GM12878 (cell line): Measurements from ENCODE around the gene SPAG9. TPM values are rescaled to one million over a fixed set of nuclear protein-coding genes. Genes with fewer than 3 reads are reported as not detected.

Source experiments
- ATAC-seq: fragments of 200-7000 bp; cut with Tn5 transposase; 3 replicates; pipeline ENCODE4 v1.9.1; 2020; ENCODE audit warnings: mild to moderate bottlenecking, moderate library complexity
- BruUV-seq: library from RNA; stranded (reverse); fragments of 400-500 nt; replicated peaks from 2 replicates; lab custom pipeline; 2021; lab: Mats Ljungman, UMichigan
- CTCF ChIA-PET: fragments of 300-600 bp; sonication (Branson Sonifier 250); formaldehyde crosslinking; extraction: SDS; loops from one replicate; lab custom pipeline; 2021; ENCODE audit warnings: inconsistent platforms; lab: Yijun Ruan, JAX
- POLR2A ChIA-PET: fragments of 350-600 bp; formaldehyde crosslinking; extraction: SDS; loops from one replicate; lab custom pipeline; 2021; ENCODE audit warnings: inconsistent platforms; lab: Charles Lee
- RAD21 ChIA-PET: fragments of 300-600 bp; sonication (Branson Sonifier 250); formaldehyde crosslinking; loops from one replicate; lab custom pipeline; 2023; ENCODE audit warnings: antibody characterized with exemption; ENCODE audit not compliant: unreplicated experiment; lab: Charles Lee
- SMC1A ChIA-PET: fragments of 300-600 bp; sonication (Branson Sonifier 250); formaldehyde crosslinking; loops from one replicate; lab custom pipeline; 2023; ENCODE audit not compliant: unreplicated experiment, uncharacterized antibody; lab: Charles Lee
- DNase-seq: peaks from one replicate; pipeline ENCODE4 v3.0.0-alpha.2; 2011; ENCODE audit warnings: low read depth, low spot score
- FAIRE-seq: peaks from 3 replicates; lab custom pipeline; 2011; peaks lifted over from hg19 to GRCh38; lab: Jason Lieb, UNC
- H2AFZ ChIP-seq: 2 replicates; pipeline ENCODE4 v1.6.0; 2011; ENCODE audit warnings: low read depth, low read length, control low read depth; ENCODE audit not compliant: control insufficient read depth
- H3K27ac ChIP-seq: 2 replicates; pipeline ENCODE4 v1.5.1; 2011; ENCODE audit warnings: control low read depth; ENCODE audit not compliant: control insufficient read depth, insufficient read depth
- H3K27me3 ChIP-seq, 2 experiments: replicated peaks in 1 of 2; 2 replicates each; pipeline versions ENCODE4 v1.6.0 to v1.6.1; 2011; ENCODE audit warnings: low read length in 1 of 2; ENCODE audit not compliant: control insufficient read depth in 2 of 2, insufficient read depth in 2 of 2
- H3K36me3 ChIP-seq, 2 experiments: 2 replicates each; pipeline ENCODE4 v1.5.1; 2011; ENCODE audit warnings: low read length in 1 of 2; ENCODE audit not compliant: control insufficient read depth in 2 of 2, insufficient read depth in 2 of 2
- H3K4me1 ChIP-seq: 2 replicates; pipeline ENCODE4 v1.6.1; 2011; ENCODE audit warnings: mild to moderate bottlenecking, low read length, moderate library complexity, mixed read lengths; ENCODE audit not compliant: control insufficient read depth, insufficient read depth
- H3K4me2 ChIP-seq: 2 replicates; pipeline ENCODE4 v1.6.0; 2011; ENCODE audit warnings: control low read depth; ENCODE audit not compliant: control insufficient read depth, insufficient read depth
- H3K4me3 ChIP-seq: fragments of 200-600 bp; sonication (generic); 2 replicates; pipeline ENCODE4 v1.5.1; 2016
- H3K79me2 ChIP-seq: 2 replicates; pipeline ENCODE4 v1.6.0; 2011; ENCODE audit warnings: low read length; ENCODE audit not compliant: control insufficient read depth, insufficient read depth
- H3K9ac ChIP-seq: 2 replicates; pipeline ENCODE4 v1.8.0; 2011; ENCODE audit warnings: low read length, control low read depth, mixed read lengths; ENCODE audit not compliant: control insufficient read depth, insufficient read depth
- H3K9me3 ChIP-seq: replicated peaks from 3 replicates; pipeline ENCODE4 v1.5.1; 2011; ENCODE audit warnings: mild to moderate bottlenecking, low read length; ENCODE audit not compliant: control insufficient read depth, insufficient read depth
- H4K20me1 ChIP-seq: 2 replicates; pipeline ENCODE4 v1.6.0; 2011; ENCODE audit not compliant: control insufficient read depth, insufficient read depth
- BMI1 ChIP-seq: fragments of 450-650 bp; IDR thresholded peaks from 2 replicates; pipeline ENCODE4 v1.6.1; 2016; ENCODE audit warnings: mild to moderate bottlenecking, moderate library complexity, borderline replicate concordance
- BRCA1 ChIP-seq: IDR thresholded peaks from 2 replicates; pipeline ENCODE4 v1.6.1; 2011; ENCODE audit warnings: low read depth, low read length, improper control_type of control experiment
- E2F4 ChIP-seq: IDR thresholded peaks from 2 replicates; pipeline ENCODE4 v1.6.1; 2012; ENCODE audit warnings: low read depth, low read length, improper control_type of control experiment
- HDAC6 ChIP-seq: fragments of 200-600 bp; sonication (generic); IDR thresholded peaks from one replicate; pipeline ENCODE4 v1.8.0; 2017; ENCODE audit warnings: antibody characterized with exemption; ENCODE audit not compliant: unreplicated experiment
- MEF2B ChIP-seq: fragments of 450-650 bp; IDR thresholded peaks from 2 replicates; pipeline ENCODE4 v1.6.1; 2018; ENCODE audit warnings: mild to moderate bottlenecking, moderate library complexity; ENCODE audit not compliant: partially characterized antibody, poor library complexity, severe bottlenecking
- MYC ChIP-seq: IDR thresholded peaks from 2 replicates; pipeline ENCODE4 v1.6.1; 2011; ENCODE audit warnings: mild to moderate bottlenecking, low read length, moderate library complexity, inconsistent platforms; ENCODE audit not compliant: insufficient read depth, insufficient replicate concordance, insufficient read length, severe bottlenecking
- PKNOX1 ChIP-seq: fragments of 450-650 bp; IDR thresholded peaks from 2 replicates; pipeline ENCODE4 v1.6.1; 2016; ENCODE audit warnings: mild to moderate bottlenecking
- PRDM15 ChIP-seq: fragments of 450-650 bp; formaldehyde crosslinking; IDR thresholded peaks from 2 replicates; pipeline ENCODE4 v1.4.0; 2020; ENCODE audit warnings: mild to moderate bottlenecking, moderate library complexity
- RAD21 ChIP-seq: IDR thresholded peaks from 2 replicates; pipeline ENCODE4 v1.6.1; 2011; ENCODE audit warnings: mild to moderate bottlenecking, low read depth, low read length, moderate library complexity; ENCODE audit not compliant: insufficient read depth
- ZBED1 ChIP-seq: IDR thresholded peaks from 2 replicates; pipeline ENCODE4 v1.6.1; 2016; ENCODE audit warnings: borderline replicate concordance
- WGBS: methylation state at CpG from one replicate; pipeline ENCODE4 v1.1.6; 2016; ENCODE audit warnings: low lambda C conversion rate; ENCODE audit not compliant: insufficient replicate concordance, insufficient coverage; ENCODE audit errors: missing lambda C conversion rate; 5-methylcytosine and 5-hydroxymethylcytosine counted together
- in situ Hi-C: fragments of 300-500 bp; cut with MboI; formaldehyde crosslinking; loops from 9 replicates; pipeline ENCODE4 v1.14.3; 2018; ENCODE audit warnings: mixed read lengths
- intact Hi-C: fragments of 100-400 bp; cut with micrococcal nuclease; formaldehyde crosslinking; loops from one replicate; pipeline ENCODE4 v1.14.2; 2022; ENCODE audit not compliant: unreplicated experiment
- polyA plus RNA-seq, 11 experiments: library from polyadenylated mRNA; depleted of rRNA in 4 of 11; unstranded in 6 of 11; stranded (reverse) in 5 of 11; fragments of >200 nt; fragmentation: Nextera tagmentation in 4 of 11; fragmentation: Illumina TruSeq in 1 of 11; extraction: Ambion mirVana in 4 of 11; extraction: Trizol in 1 of 11; gene quantifications; 1 replicate in 1 of 11; 2 replicates in 10 of 11; pipeline versions ENCODE4 v1.2.1 to v1.2.3, GENCODE V29; 2011 to 2016; ENCODE audit warnings: inconsistent platforms in 2 of 11, missing spikeins in 2 of 11, low read depth in 1 of 11
- total RNA-seq, 4 experiments: library from RNA; depleted of rRNA in 3 of 4; stranded (reverse); fragments of >200 nt in 3 of 4; fragmentation: Illumina TruSeq in 1 of 4; extraction: Trizol in 1 of 4; gene quantifications; 2 replicates each; pipeline versions ENCODE4 v1.2.1 to v1.2.3, GENCODE V29; 2013 to 2021

The SPAG9 gene
- total and polyA plus RNA-seq, 10 of the 15 experiments (the other 5 are each of a cell fraction or from before 2014, with no cell fraction given) = 6.6 to 42.0 (median 24.9) TPM

- no peak for TF ChIP-seq HDAC6
- TF ChIP-seq PKNOX1 = no peak
Measured at GRCh38 chr17:50949128-50949988, 171.3 kb downstream of the SPAG9 start (continued).

- ChIA-PET SMC1A (interaction anchor here (1.7 to 5.1 kb wide), 3 partner anchors 93 to 164 kb away, joined by 5 to 67 read pairs (median 12); no protein-coding TSS in a partner anchor), POLR2A (no interaction called here), CTCF (interaction anchor here (1.0 to 12.2 kb wide), 8 partner anchors 17 to 165 kb away, joined by 3 to 309 read pairs (median 4); no protein-coding TSS in a partner anchor), RAD21 (interaction anchor here (0.6 to 3.3 kb wide), 6 partner anchors 83 to 205 kb away, joined by 3 to 34 read pairs (median 3); partner anchors contain the start of genes NME1 and TOB1)
- no TSS peak for BruUV-seq
- Histone ChIP-seq H3K4me2 (no peak overlapping the region), H3K4me1 (peaks cover 16% of the 10 kb centered on the region), H2AFZ (no peak overlapping the region), H3K27me3 (no peaks in the 10 kb centered on the region), H3K36me3 (no peaks in the 10 kb centered on the region), H4K20me1 (no peaks in the 10 kb centered on the region), H3K4me3 (no peak overlapping the region), H3K79me2 (no peaks in the 10 kb centered on the region), H3K9ac (no peak overlapping the region), H3K27ac (no peak overlapping the region), H3K9me3 (no peaks in the 10 kb centered on the region)
- FAIRE-seq = no peak
- ATAC-seq = no peak
- DNase-seq = no peak
- TF ChIP-seq BMI1 (no peak), PRDM15 (CRISPR knock-in tag) (no peak), MYC (no peak), MEF2B (no peak), ZBED1 (no peak), RAD21 (no peak), BRCA1 (no peak), E2F4 (no peak)
- intact Hi-C loops = no loop called here
- 79% methylated on average over 13 of the region's 13 CpGs for WGBS
- in situ Hi-C loops = no loop called here
Measured at GRCh38 chr17:50948711-50949110, 172.0 kb downstream of the SPAG9 start.
